ENCODE data around the gene HS3ST2. TPM values are rescaled to one million over a fixed set of nuclear protein-coding genes. Genes with fewer than 3 reads are reported as not detected.

HS3ST2 gene
- total RNA-seq, 1 experiment from 2014 or later: 0.61 TPM

DNA sequence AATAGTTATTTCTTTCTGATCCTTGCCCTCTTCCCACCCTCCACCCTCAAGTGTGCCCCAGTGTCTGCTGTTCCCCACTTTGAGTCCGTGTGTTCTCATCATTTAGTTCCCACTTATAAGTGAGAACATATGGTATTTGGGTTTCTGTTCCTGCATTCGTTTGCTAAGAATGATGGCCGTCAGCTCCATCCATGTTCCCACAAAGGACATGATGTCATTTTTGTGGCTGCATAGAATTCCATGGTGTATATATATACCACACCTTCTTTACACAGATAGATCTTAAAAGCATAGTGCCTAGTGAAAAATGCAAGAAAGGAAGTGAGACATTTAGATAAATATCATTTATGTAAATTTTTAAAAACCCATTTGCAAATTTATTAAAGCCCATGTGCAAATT lies 33.1 kb downstream of the HS3ST2 start (continued):
- no peak for TF ChIP-seq AFF4 (CRISPR knock-in tag; IDR thresholded peaks at IDR 0.05; ENCODE audit: borderline replicate concordance)
- TF ChIP-seq ZBTB21 (CRISPR knock-in tag; IDR thresholded peaks at IDR 0.05; ENCODE audit: borderline replicate concordance): no peak
- TF ChIP-seq CDX4 (CRISPR knock-in tag; IDR thresholded peaks at IDR 0.05; ENCODE audit: borderline replicate concordance): no peak
- no peak for TF ChIP-seq NFE2L1 (CRISPR knock-in tag; IDR thresholded peaks at IDR 0.05)
- no peak for TF ChIP-seq ARID4B (CRISPR knock-in tag; IDR thresholded peaks at IDR 0.05; ENCODE audit: borderline replicate concordance)
- TF ChIP-seq ZNF219 (CRISPR knock-in tag; IDR thresholded peaks at IDR 0.05; ENCODE audit: borderline replicate concordance): no peak
- no peak for TF ChIP-seq ZNF396 (CRISPR knock-in tag; IDR thresholded peaks at IDR 0.05; ENCODE audit: borderline replicate concordance)
- no peak for TF ChIP-seq CBFB (CRISPR knock-in tag; IDR thresholded peaks at IDR 0.05; ENCODE audit: low read depth)

DNA sequence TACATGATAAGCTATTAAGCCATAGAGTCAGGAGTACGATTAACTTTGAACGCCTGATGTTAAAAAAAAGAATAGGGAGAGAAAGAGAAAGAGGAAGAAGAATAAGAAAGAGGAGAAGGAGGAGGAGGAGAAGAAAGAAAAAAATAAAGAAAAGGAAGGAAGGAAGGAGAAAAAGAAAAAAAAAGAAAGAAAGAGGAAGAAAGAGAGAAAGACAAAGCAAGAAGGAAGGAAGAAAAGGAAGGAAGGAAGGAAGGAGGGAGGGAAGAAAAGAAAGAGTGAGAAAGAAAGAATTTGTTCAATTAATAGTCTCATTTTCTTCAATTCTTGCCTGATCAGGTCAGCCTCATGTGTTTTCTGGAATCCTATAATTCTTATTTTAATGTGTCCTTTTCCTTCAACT lies 33.7 kb downstream of the HS3ST2 start:
- H3K36me3 Mint-ChIP-seq: no peaks in the 10 kb centered on the region
- ChIA-PET CTCF (no interaction called here), POLR2A (interaction anchor here (0.7 kb wide), 1 partner anchor 444 kb away, joined by 5 read pairs; no protein-coding TSS in a partner anchor)
- DNase-seq (ENCODE audit: low spot score) (no peak), ATAC-seq (no peak)
- TF ChIP-seq MXD4 (CRISPR knock-in tag; IDR thresholded peaks at IDR 0.05; ENCODE audit: borderline replicate concordance) (no peak), ESRRA (CRISPR knock-in tag; IDR thresholded peaks at IDR 0.05; ENCODE audit: borderline replicate concordance) (no peak), RORB (CRISPR knock-in tag; IDR thresholded peaks at IDR 0.05) (no peak), NFYB (CRISPR knock-in tag; conservative IDR thresholded peaks at IDR 0.05; ENCODE audit: low read depth) (no peak), IRF2 (CRISPR knock-in tag; IDR thresholded peaks at IDR 0.05; ENCODE audit: borderline replicate concordance, low read depth) (no peak), ZNF396 (CRISPR knock-in tag; IDR thresholded peaks at IDR 0.05; ENCODE audit: borderline replicate concordance) (no peak), NFE2L1 (CRISPR knock-in tag; IDR thresholded peaks at IDR 0.05) (no peak), CBFB (CRISPR knock-in tag; IDR thresholded peaks at IDR 0.05; ENCODE audit: low read depth) (no peak)
- TF ChIP-seq, protein P1, sequence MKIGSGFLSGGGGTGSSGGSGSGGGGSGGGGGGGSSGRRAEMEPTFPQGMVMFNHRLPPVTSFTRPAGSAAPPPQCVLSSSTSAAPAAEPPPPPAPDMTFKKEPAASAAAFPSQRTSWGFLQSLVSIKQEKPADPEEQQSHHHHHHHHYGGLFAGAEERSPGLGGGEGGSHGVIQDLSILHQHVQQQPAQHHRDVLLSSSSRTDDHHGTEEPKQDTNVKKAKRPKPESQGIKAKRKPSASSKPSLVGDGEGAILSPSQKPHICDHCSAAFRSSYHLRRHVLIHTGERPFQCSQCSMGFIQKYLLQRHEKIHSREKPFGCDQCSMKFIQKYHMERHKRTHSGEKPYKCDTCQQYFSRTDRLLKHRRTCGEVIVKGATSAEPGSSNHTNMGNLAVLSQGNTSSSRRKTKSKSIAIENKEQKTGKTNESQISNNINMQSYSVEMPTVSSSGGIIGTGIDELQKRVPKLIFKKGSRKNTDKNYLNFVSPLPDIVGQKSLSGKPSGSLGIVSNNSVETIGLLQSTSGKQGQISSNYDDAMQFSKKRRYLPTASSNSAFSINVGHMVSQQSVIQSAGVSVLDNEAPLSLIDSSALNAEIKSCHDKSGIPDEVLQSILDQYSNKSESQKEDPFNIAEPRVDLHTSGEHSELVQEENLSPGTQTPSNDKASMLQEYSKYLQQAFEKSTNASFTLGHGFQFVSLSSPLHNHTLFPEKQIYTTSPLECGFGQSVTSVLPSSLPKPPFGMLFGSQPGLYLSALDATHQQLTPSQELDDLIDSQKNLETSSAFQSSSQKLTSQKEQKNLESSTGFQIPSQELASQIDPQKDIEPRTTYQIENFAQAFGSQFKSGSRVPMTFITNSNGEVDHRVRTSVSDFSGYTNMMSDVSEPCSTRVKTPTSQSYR (CRISPR knock-in tag; IDR thresholded peaks at IDR 0.05): no peak
- no peaks in the 10 kb centered on the region for H3K27me3 Mint-ChIP-seq (ENCODE audit: low read depth)
- no peak overlapping the region for H3K27ac Mint-ChIP-seq
- peaks cover 12% of the 10 kb centered on the region for H3K4me1 Mint-ChIP-seq
- no peak overlapping the region for H3K4me3 Mint-ChIP-seq
- H3K9me3 Mint-ChIP-seq: no peaks in the 10 kb centered on the region
